Measurements from ENCODE around the gene SH3D19. TPM values are rescaled to one million over a fixed set of nuclear protein-coding genes. Genes with fewer than 3 reads are reported as not detected.
"Not testable (repeated sequence)": the region's sequence is repeated elsewhere in the genome, so short reads cannot be mapped to it uniquely, and the experiment has no call there.

Gene SH3D19
- total RNA-seq, 4 donors from 2014 or later = 159 to 295 (median 224) TPM

DNA sequence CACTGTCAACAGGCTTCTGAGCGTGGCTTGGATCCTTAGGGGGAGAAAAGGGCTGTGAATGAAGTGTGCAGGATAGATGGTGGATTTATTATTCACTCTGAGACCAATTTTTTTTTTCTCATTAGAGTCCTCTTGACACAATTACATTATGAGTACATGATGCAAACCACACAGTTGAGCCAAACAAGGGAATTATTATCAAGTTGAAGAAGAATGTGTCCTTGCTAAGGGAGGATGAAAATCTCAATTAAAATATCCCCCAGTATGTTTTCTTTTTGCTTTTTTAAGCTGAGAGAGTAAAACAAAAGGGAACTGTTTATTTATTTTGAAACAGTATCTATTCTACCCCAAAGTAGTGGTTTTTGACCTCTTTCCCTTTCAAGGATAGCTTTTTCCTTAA lies 185.6 kb downstream of the SH3D19 start:
- Histone ChIP-seq H3K36me3 (peaks cover 0 to 75% (median 0%) of the 10 kb centered on the region in 3 donors), H3K9me3 (no peaks in the 10 kb centered on the region), H3K4me3 (no peak overlapping the region), H3K27ac (no peak overlapping the region), H3K4me1 (no peaks in the 10 kb centered on the region), H3K27me3 (no peaks in the 10 kb centered on the region)
- TF ChIP-seq POLR2A (IDR thresholded peaks at IDR 0.05) = no peak
- no peak for TF ChIP-seq CTCF (IDR thresholded peaks at IDR 0.05)
- DNase-seq = no peak

GRCh38 chr4:151136048-151136447 lies 189.4 kb downstream of the SH3D19 start:
- DNase-seq, H3K4me3 ChIP-seq, H3K4me1 ChIP-seq, H3K9me3 ChIP-seq, H3K27me3 ChIP-seq, H3K27ac ChIP-seq: not testable (repeated sequence)
- H3K36me3 ChIP-seq = peaks cover 0 to 74% (median 0%) of the 10 kb centered on the region in 3 donors

DNA sequence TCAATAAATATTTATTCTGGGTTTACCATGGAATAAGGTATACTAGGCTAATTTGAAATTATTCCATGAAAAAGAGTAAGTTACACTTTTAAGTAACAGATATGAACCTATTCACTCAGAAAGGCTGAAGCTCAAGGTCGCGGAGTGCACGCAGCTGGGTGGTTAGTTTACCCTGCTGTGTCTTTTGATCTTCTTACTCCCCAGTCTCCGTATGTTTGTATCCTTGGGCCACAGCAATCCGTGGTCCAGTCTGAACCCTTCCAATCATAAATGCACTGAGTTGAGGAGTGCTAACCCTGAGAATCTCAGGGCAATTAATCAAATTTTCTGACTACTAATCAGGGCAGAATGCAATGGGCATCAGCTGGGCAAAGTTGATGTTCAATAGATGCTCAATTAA lies 192.1 kb downstream of the SH3D19 start:
- Histone ChIP-seq H3K9me3 (no peaks in the 10 kb centered on the region), H3K4me1 (no peaks in the 10 kb centered on the region), H3K36me3 (peaks cover 0 to 72% (median 0%) of the 10 kb centered on the region in 3 donors), H3K27me3 (no peaks in the 10 kb centered on the region), H3K27ac (no peak overlapping the region), H3K4me3 (no peak overlapping the region)
- TF ChIP-seq POLR2A (IDR thresholded peaks at IDR 0.05) = no peak
- TF ChIP-seq CTCF (IDR thresholded peaks at IDR 0.05) = no peak
- no peak for DNase-seq

DNA sequence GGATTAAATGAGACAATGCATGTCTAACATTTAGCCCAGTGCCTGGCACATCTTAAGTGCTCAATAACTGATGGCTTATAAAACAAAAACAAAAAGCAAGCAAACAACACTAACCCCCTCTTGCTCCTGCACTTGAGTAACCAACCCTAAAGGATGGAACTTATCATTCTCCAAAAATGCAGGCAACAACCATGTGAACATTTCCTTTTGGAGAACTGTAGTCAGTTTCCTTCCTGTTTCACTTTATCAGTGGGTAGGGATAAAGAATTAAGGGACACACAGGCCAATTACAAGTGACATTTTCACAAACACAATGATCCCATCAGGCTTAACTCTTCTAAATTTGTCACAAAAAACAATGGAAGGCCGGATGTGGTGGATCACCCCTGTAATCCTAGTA lies 195.6 kb downstream of the SH3D19 start:
- TF ChIP-seq CTCF (IDR thresholded peaks at IDR 0.05) = no peak
- no peak for TF ChIP-seq POLR2A (IDR thresholded peaks at IDR 0.05)
- Histone ChIP-seq H3K9me3 (no peaks in the 10 kb centered on the region), H3K4me1 (no peaks in the 10 kb centered on the region), H3K27ac (no peak overlapping the region), H3K4me3 (no peak overlapping the region), H3K27me3 (no peaks in the 10 kb centered on the region), H3K36me3 (peaks cover 0 to 93% (median 0%) of the 10 kb centered on the region in 3 donors)
- DNase-seq = no peak

- H3K9me3 ChIP-seq = no peaks in the 10 kb centered on the region
- H3K27me3 ChIP-seq = no peaks in the 10 kb centered on the region
- H3K36me3 ChIP-seq = peaks cover 0 to 55% (median 0%) of the 10 kb centered on the region in 3 donors
- TF ChIP-seq CTCF (IDR thresholded peaks at IDR 0.05) = peak in 5 of 6 experiments; percentile 21 to 81 (median 76)
- TF ChIP-seq POLR2A (IDR thresholded peaks at IDR 0.05) = no peak
- H3K27ac ChIP-seq = no peak overlapping the region
- no peak overlapping the region for H3K4me3 ChIP-seq
- peak in 2 of 3 donors; percentile 42 to 80 for DNase-seq
- H3K4me1 ChIP-seq = no peaks in the 10 kb centered on the region
Measured at GRCh38 chr4:151117371-151117962, 207.9 kb downstream of the SH3D19 start.

- Histone ChIP-seq H3K27me3 (no peaks in the 10 kb centered on the region), H3K9me3 (no peaks in the 10 kb centered on the region), H3K36me3 (peaks cover 0 to 42% (median 0%) of the 10 kb centered on the region in 3 donors), H3K4me1 (no peaks in the 10 kb centered on the region), H3K4me3 (no peak overlapping the region), H3K27ac (no peak overlapping the region)
- no peak for DNase-seq
- TF ChIP-seq CTCF (IDR thresholded peaks at IDR 0.05) = no peak
Measured at GRCh38 chr4:151114986-151115385, 210.4 kb downstream of the SH3D19 start.

Measured in Peyer's patch (tissue), 4 donors.